ENCODE results near the gene P3H3.

- TF ChIP-seq JUNB (IDR thresholded peaks at IDR 0.05; ENCODE audit: unreplicated experiment) (no peak), CTCF (conservative IDR thresholded peaks at IDR 0.05; ENCODE audit: low read depth in 2 of 2) (peak in 1 of 2 experiments; percentile 31; a peak in 1 of 4 replicates), EZH2 (IDR thresholded peaks at IDR 0.05; ENCODE audit: low read depth, unreplicated experiment) (no peak), POLR2AphosphoS5 (IDR thresholded peaks at IDR 0.05; ENCODE audit: low read depth) (peak; percentile 33; the same call in 1 of the 2 replicates), REST (IDR thresholded peaks at IDR 0.05; ENCODE audit: unreplicated experiment) (no peak), EZH2phosphoT487 (IDR thresholded peaks at IDR 0.05; ENCODE audit: unreplicated experiment) (no peak)
Measured at GRCh38 chr12:6829536-6830220, 1.5 kb downstream of the P3H3 start.
